NCI-H526 (cell line): ENCODE measurements around the gene CABP2.
"Not testable (repeated sequence)": the region's sequence is repeated elsewhere in the genome, so short reads cannot be mapped to it uniquely, and the experiment has no call there.

Experiments
- DNase-seq, 2 experiments: peaks; one replicate each; lab custom pipeline; 2025; lab: John Stamatoyannopoulos, UW

CABP2 gene

DNA sequence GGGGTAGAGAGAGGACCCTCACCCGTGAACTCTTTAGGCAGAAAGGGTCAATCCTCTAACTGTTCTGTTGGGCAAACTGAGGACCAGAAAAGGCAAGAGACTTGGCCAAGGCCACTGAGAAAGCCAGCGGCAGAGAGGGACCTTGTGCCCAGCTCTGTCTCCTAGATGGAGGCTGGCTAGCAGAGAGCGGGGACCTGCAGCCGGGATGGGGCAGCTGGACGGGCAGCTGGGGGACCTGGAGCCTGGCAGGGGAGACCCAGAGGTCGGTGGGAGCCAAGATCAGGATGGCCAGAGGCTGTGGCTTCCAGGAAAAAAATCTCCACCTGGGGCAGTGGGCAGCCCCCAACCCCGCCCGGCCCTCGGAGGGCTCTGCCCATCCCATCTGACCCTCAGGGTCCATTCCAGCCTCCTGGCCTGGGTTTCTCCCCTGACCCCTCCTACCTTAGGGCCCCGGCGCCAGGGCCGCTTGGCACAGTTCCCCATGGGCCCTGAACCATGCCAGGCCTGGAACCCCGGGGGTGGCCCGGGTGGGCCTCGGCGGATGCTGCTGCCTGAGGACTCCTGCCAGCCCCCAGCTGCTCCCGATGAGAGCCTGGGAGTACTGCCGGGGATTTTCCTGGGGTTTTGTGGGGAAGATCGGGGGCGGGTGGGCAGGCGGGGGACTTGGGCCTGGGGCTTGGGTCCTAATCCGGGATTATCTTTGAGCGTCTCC is at the start of gene CABP2:
CABP2 (minus strand) TSS at position 603 of the 712 bp plus-strand sequence; CDS start at position 483, 120 bp downstream.
- DNase-seq = no peak

DNA sequence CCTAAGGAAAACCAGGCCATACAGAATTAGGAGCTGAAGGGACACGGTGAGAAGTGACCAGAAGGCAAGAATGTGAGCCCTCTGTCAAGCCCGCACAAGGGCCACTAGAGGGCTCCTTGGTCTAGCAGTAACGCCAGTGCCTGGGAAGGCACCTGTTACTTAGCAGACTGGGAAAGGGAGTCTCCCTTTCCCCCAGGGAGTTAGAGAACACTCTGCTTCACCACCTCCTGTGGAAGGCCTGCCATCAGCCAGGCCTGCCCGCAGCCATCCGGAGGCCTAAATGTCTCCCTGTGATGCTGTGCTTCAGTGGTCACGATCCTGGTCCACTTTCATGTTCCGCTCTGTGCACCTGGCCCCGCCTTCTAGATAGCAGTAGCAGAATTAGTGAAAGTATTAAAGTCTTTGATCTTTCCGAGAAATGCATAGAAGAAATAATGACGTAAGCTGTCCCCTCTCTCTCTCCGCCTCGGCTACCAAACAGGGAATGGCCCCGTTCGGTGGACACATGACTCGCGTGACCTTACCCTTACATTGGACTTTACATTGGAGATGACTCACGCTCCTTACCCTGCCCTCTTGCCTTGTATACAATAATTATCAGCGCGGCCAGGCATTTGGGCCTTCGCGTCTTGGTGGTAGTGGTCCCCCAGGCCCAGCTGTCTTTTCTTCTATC is 49.6 kb upstream of the CABP2 start:
- DNase-seq = peak; percentile 94 to 95

DNA sequence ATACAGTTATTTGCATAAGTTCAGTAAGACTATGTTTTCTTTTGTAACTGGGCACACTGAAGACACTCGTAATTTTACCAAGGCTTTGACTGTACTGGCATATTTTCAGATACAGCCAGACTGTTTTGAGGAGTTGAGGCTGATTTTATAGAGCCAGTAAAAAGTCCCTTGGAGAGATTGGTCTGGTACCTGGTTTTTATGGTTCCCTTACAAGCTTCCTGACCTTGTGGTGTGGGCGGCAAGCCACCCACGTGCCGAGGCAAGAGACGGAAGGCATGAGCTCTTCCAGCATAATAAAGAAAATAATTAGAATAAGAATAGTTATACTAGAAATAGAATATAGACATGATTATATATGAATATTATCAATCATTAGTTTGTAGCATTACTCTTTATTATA is 49.1 kb upstream of the CABP2 start:
- DNase-seq = no peak

DNA sequence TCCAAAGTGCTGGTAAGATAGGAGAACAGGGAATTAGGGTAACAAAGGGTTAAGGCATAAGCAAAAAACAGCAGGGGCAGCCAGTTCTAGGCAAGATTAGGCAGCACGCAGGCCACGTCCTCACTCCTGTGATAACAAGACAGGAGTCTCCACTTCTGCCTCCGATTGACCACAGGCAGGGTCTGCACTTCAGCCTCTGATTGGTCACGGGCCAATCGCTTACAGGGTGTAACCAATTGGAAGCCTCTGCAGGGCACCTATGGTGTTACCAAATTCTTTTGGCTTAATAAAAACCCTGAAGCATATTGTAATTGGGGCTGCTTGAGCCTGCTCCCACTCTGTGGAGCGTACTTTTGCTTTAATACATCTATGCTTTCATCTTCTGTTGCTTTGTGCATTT is 48.2 kb upstream of the CABP2 start:
- no peak for DNase-seq

DNA sequence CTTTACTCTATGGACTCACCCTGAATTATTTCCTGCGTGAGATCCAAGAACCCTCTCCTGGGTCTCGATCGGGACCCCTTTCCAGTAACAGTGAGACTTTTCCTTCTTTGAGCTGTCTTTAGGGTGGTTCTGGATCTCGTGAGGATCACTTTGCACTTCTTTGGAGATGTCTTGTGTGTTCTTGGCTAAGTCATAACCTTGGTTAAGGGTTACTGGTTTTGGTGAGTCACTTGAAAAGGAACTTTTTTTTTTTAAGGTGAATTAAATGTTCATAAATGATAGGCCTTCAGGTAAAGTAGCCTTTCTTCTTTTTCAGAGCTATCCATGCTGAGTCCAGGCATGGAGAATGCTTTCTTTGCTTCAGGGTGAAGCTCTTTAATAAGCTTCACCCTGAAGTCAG is 41.0 kb upstream of the CABP2 start:
- DNase-seq = no peak

DNA sequence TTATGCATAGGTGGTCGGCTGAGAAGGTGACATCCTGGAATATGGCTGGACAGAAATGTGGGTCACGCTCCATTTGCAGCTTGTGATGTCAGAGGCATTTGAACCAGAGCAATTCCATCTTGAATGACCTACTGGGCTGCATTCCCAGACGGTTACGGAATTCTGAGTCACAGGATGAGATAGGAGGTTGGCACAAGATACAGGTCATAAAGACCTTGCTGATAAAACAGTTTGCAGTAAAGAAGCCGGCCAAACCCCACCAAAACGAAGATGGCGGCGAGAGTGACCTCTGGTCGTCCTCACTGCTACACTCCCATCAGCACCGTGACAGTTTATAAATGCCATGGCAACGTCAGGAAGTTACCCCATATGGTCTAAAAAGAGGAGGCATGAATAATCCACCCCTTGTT is 40.5 kb upstream of the CABP2 start:
- DNase-seq = not testable (repeated sequence)

DNA sequence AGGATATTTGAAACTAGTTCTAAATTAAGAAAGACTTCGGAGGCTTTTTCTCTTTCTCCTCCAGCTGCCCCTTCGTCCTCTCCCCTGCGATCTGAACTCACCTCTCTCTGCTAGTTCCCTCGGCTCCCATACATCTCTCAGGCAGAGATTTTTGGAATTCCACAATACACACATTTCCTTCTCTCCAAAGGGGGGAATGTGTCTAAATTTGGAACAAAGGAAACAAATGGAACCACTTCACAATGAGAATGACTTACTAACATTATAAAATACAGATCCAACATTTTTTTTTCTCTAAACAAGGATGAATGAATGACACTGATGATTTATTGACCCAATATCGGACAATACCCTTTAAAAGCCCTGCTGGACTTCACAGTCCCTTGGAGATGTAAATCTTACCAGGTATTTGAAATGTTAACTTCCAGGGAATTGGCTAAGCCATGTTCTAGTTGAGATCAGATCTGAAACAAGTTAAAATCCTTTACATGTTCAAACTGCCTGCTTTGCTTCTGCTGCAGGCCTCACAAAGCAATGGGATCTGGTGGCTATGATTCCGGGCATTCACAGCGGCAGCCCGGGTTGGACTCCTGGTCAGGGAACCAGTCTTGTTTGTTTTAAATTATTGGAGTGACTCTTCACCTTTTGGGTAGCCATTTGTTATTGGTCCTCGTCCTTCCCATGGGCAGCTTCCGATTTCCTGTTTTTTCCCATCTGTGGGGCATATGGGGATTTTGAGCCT is 39.9 kb upstream of the CABP2 start:
- DNase-seq = no peak

DNA sequence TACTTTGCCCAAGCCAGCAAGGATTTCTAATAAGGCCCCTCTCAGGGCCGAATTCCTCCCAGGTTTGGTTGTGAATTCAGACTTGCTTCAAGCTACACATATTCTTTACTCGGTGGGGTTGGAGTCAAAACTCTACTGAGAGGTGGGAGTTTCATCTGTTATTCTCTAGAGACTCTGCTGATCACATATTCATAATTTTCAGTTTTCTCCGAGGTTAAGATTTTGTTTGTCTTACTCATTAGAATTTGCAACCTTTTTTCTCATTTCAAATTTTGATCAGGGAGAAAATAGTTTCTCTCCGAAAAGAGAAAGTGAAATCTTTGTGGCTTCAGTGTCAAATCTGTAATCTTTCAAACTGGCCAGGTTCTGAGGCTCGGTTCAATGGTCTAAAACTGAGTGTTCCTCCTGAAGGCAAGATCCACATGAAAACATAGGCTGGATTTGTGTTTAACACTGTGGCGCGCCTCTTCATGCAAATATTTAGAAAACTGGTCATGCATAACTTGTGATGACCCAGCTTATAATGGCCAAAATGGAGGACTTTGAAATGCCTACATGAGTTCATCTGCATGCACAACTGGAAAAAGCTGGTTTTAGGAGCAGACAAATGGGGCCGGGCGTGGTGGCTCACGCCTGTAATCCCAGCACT is 38.8 kb upstream of the CABP2 start:
- peak; percentile 96 to 97 for DNase-seq

DNA sequence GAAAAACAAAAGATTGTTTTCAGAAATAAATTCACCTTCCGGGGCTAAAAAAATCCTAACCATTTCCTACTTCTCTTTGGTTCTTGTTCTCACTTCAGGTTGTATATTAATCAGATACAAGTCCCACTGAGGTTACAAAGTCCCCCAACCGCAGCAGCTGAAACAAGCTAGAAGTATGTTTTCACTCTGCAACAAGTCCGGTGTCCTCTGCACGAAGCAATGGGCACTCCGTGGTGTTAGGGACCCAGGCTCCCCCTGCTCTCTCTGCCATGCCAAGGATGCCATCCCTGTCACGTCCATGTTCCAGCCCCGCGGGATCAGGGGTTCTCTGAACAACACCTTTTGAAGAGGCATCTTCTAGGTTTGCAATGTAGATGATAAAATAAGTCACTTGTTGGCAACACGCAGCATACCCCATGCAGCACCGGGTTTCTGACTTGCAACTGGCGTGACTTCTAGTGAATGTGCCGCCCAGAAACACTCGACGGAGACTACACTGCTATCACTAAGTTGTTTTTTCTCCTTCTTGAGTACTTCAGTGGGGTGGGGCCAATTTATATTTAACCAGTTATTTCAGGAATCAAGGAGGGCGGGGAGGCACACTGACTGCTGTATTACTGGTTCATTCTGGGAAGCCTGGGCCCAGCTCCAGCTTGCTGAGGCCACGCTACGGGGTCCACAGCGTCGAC is 35.0 kb upstream of the CABP2 start:
- no peak for DNase-seq

DNA sequence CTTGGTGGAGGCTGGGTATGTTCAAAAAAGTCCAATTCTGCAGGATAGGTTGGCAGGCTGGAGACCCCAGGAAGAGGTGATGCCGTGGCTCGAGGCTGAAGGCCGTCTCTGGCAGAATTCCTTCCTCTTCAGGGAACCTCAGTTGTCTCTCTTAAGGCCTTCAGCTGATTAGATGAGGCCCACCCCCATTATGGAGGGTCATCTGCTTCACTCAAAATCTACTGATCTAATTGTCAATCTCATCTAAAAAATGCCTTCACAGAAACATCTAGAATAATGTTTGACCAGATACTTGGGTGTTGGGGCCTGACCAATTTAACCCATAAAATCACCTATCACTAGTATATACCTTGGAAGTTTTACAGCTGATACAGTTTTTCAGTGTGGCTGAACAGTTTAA is 33.0 kb upstream of the CABP2 start:
- DNase-seq = no peak

DNA sequence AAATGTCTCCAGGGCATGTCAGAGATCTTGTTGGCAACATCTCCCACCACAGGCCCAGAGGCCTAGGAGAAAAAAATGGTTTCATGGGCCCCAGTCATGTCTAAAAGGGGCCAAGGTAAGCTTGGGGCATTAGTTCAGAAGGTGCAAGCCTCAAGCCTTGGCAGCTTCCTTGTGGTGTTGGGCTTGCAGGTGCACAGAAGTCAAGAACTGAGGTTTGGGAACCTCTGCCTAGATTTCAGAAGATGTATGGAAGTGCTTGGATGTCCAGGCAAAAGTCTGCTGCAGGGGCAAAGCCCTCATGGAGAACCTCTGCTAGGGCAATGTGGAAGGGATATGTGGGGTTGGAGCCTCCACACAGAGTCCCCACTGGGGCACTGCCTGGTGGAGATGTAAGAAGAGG is 28.5 kb upstream of the CABP2 start:
- DNase-seq = not testable (repeated sequence)

DNA sequence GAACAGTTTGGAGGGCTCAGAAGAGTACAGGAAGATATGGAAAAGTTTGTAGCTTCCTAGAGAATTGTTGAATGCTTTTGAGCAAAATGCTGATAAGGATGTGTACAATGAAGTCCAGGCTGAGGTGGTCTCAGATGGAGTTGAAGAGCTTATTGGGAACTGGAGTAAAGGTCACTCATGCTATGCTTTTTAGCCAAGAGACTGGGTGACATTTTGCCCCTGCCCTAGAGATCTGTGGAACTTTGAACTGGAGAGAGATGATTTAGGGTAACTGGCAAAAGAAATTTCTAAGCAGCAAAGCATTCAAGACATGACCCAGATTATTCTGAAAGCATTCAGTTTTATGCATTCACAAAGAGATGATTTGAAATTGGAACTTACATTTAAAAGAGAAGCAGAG is 27.9 kb upstream of the CABP2 start:
- no peak for DNase-seq

DNA sequence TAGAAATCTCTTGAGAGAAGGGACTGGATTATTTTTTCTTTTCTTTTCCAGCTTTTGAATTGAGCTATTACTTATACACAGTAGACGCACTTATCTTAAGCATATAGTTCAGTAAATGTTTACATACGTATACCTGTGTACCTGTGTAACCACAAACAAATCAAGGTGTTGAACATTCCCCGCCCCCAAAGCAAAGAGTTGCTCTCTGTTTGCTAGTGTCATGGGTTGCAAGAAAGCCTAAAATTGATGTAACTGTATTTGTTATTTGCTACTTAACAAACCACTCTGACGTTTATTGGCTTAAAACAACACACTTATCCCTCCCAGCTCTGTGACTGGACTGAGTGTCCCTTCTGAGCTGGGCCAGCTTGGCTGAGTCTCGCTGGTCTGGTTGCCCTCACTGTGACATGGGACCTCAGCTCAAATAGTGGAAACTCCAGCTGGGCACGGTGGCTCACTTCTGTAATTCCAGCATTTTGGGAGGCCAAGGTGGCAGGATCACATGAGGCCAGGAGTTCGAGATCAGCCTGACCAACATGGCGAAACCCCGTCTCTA is 25.4 kb upstream of the CABP2 start:
- DNase-seq = peak in 1 of 2 experiments; percentile 34

DNA sequence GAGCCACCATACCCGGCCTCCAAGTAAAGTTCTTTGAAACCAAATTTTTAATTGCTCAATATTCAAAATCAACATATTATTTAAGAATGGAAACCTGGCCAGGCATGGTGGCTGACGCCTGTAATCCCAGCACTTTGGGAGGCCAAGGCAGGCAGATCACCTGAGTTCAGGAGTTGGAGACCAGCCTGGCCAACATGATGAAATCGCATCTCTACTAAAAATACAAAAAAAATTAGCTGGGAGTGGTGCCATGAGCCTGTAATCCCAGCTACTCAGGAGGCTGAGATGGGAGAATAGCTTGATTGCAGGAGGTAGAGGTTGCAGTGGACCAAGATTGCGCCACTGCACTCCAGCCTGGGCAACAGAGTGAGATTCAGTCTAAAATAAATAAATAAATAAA is 24.9 kb upstream of the CABP2 start:
- not testable (repeated sequence) for DNase-seq

DNA sequence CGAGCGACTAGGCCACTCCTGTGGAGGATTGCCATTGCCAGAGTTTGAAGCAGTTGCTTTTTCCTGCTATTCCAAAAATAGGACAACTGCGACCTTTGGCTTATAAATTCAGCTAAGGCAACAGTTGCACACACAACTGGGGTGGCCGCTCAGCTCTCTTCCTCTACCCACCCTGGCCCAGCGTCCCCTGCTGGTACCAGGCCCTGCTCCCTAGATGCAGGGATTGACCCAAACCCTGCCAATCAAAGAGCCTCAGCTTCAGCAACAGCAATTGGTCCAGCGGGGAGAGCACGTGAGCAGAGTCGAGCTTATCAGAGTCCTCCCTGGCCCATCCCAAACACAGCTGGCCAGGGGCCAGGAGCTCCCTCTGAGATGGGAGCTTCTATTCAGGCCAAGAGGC is 22.0 kb upstream of the CABP2 start:
- DNase-seq = no peak

DNA sequence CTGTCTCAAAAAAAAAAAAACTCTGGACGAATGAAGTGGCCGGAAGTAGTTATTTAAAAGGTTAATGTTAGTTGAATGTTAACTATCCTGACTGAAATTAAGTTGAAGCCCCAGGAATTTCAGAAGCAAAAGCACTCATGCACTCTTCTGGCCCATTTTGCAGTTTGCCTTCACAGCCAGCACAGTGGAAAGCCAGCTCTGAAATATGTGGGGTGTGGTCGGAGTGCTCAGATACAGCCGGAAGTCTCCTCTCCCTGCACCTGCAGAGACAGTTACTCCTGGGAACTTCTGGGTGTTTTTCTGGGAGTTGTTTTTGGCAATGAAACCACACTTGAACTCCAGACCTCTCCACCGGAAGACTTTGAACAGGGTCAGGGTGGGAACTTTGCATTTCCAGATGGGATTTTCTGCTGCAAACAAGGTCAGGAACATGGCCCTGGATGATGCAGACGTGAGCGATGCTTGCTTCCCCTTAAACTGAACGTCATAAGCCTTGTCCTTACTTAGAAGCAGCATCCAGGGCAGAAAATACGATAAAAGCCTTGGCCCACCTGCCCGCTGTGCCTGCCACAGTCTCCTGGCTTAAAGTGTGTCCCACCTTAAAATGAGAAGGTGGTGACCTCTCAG is 21.5 kb upstream of the CABP2 start:
- DNase-seq = no peak

DNA sequence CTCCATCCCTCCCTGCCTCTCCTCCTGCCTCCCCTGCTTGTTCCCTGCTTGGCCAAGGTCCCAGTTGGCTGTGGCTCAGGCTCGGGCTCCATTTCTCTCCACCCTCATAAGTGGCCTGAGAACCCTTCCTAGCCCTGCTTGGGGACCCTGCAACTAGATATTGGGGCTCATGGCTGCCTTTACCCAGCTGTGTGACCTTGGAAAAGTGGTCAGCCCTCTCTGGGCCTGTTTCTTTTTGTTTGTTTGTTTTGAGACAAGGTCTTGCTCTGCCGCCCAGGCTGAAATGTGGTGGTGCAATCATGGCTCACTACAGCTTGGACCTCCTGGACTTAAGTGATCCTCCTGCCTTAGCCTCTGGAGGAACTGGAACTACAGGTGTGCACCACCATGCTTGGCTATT is 20.3 kb upstream of the CABP2 start:
- DNase-seq = no peak

DNA sequence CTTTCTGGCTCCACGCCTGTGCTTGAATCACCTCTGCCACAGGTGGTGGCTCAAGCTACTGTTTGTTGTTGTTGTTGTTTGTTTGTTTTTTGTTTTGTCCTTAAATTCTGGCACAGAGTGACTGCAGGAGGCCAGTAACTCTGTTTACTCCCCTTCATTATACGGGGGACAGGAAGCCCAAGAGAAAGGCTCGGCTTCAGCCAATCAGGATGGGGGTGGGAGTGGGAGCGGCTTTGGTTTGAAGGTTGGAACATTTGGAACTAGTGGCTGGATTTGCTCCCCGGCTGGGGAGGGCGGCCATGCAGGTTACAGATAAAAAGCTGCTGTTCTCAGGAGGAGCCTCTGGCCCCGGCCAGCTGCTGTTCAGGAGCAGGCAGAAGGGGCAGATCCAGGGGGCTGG is 19.7 kb upstream of the CABP2 start:
- no peak for DNase-seq

DNA sequence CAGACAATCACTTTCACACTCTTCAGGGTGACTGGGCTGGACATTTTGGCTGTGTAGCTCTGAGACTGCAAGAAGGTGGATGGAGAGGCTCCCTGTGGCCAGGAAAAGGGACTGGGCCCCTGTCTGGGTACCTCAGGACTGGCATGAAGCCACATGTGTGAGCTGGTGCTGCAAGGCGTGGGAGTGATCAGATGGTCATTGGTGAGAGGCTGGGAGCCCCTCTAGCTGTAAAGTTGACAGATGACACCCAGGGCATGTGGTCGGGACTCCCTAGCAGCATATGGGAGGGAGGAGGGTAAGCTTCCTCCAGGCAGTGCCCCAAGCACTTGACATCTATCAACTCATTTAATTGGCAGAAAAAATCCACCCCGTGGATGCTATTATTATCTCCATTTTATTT is 18.9 kb upstream of the CABP2 start:
- DNase-seq = no peak

DNA sequence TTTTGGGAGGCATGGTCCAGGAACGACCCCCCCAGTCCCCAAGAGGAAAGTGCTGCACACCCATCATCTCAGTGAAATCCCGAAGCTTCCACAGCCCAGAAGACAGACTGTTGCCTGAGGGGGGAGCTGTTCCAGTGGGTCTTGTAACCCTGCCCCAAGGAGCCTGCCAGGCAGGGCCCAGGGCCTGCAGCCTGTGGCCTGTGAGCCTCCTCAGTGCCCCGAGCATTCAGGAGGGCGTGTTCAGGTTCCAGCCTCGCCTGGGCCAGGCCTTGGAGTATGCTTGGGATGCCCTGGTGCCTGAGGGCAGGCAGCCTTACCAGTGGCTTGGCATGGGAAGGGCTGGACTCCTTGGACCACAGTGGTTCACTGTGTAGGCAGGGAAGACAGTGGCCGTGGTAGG is 18.0 kb upstream of the CABP2 start:
- DNase-seq = no peak

DNA sequence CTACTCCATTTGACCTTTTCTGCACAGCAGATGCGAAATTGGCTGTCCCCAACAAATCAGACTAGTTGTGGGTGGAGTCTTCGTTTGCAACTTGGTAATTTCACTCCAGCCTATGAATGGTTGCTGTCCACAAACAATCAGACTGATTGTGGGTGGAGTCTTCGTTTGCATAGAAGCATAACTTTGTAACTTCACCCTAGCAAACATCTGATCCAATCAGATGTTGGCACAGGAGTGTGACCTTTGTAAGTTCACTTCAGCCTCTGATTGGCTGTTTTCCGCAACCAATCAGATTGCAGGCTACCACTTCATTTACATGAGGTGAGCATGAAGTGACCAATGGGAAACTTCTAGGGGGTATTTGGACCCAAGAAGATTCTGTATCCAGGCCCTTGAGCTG is 16.3 kb upstream of the CABP2 start:
- DNase-seq = peak in 1 of 2 experiments; percentile 17
